SU-DHL-6 (cell line): ENCODE data around the gene UBE2E3.

Experiments
- CTCF ChIP-seq: fragments of 200-600 bp; sonication (generic); IDR thresholded peaks from one replicate; pipeline ENCODE4 v1.5.1; 2017; ENCODE audit warnings: antibody characterized with exemption, mild to moderate bottlenecking, low read length, moderate library complexity; ENCODE audit not compliant: insufficient read depth, poor library complexity, severe bottlenecking
- EZH2phosphoT487 ChIP-seq: fragments of 200-600 bp; sonication (generic), shearing (Covaris generic); conservative IDR thresholded peaks from 2 replicates; pipeline ENCODE4 v1.6.1; 2018; ENCODE audit warnings: mild to moderate bottlenecking, antibody characterized with exemption, low read length, moderate library complexity, mixed read lengths

GRCh38 chr2:181047829-181048228, 67.4 kb downstream of the UBE2E3 start:
- TF ChIP-seq CTCF (no peak), EZH2phosphoT487 (no peak)
